Measurements from ENCODE around the gene ARHGAP8. TPM values are rescaled to one million over a fixed set of nuclear protein-coding genes. Genes with fewer than 3 reads are reported as not detected.

ARHGAP8 gene
- total and polyA plus RNA-seq, 10 of the 15 experiments (the other 5 are each of a cell fraction or from before 2014, with no cell fraction given): 0.33 TPM; not detected in 9

DNA sequence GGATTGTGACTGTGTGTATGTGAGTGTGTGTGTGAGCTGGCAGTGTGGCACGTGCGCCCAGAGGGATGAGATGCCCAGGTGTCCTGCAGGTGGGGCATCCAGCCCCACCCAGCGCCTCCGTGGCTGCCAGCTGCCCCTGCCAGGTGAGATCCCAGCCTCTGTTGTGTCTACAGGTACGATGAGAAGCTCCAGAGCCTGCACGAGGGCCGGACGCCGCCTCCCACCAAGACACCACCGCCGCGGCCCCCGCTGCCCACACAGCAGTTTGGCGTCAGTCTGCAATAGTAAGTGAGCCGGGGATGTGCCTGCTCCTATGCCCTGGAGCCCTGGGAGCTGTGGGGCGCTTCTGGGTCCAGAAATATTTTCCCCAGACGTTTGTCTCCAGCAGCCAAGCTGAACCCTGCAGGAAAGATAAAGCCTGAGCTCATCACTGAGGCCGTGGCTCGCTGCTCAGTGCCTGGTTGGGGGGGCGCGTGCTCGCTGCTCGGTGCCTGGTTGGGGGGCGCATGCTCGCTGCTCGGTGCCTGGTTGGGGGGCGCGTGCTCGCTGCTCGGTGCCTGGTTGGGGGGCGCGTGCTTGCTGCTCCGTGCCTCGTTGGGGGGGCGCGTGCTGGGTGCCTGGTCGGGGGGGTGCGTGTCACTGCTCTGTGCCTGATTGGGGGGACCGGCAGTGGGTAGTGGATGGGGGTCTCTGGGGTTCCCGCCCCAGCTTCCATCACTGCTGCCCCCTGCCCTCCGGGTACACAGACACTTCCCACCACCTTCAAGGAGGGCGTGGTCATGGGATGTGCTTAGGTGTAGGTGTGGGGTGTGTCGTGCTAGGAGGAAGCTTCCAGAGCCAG is 73.2 kb downstream of the ARHGAP8 start:
- FAIRE-seq (no peak), ATAC-seq (no peak), DNase-seq (ENCODE audit: low read depth, low spot score) (no peak)
- intact Hi-C loops (cut with micrococcal nuclease; ENCODE audit: unreplicated experiment): loop anchor here (10.0 kb wide), 1 partner anchor 129 kb away; no protein-coding TSS in a partner anchor
- ChIA-PET SMC1A (ENCODE audit: uncharacterized antibody, unreplicated experiment) (no interaction called here), POLR2A (no interaction called here), CTCF (interaction anchor here (0.6 kb wide), 1 partner anchor 241 kb away, joined by 3 read pairs; no protein-coding TSS in a partner anchor), RAD21 (ENCODE audit: unreplicated experiment) (interaction anchor here (0.8 kb wide), 1 partner anchor 426 kb away, joined by 4 read pairs; no protein-coding TSS in a partner anchor)
- TF ChIP-seq HDAC2 (IDR thresholded peaks at IDR 0.05): no peak
- no peak for TF ChIP-seq KLF5 (IDR thresholded peaks at IDR 0.05; ENCODE audit: partially characterized antibody)
- no peak for TF ChIP-seq SP1 (IDR thresholded peaks at IDR 0.05; ENCODE audit: low read depth, low read length)
- Histone ChIP-seq H3K27ac (ENCODE audit: control insufficient read depth, insufficient read depth) (no peak overlapping the region), H4K20me1 (ENCODE audit: control insufficient read depth, insufficient read depth) (no peaks in the 10 kb centered on the region), H3K9ac (ENCODE audit: control insufficient read depth, insufficient read depth, low read length) (no peak overlapping the region), H3K79me2 (ENCODE audit: control insufficient read depth, insufficient read depth, low read length) (no peaks in the 10 kb centered on the region), H3K9me3 (replicated peaks; ENCODE audit: control insufficient read depth, insufficient read depth, low read length) (no peaks in the 10 kb centered on the region), H3K4me3 (no peak overlapping the region), H3K27me3 (replicated peaks in 1 of 2; ENCODE audit: control insufficient read depth in 2 of 2, insufficient read depth in 2 of 2, low read length in 1 of 2) (no peaks in the 10 kb centered on the region; a peak in 1 of 4 replicates), H3K4me2 (ENCODE audit: control insufficient read depth, insufficient read depth) (no peak overlapping the region), H3K36me3 (ENCODE audit: control insufficient read depth in 2 of 2, insufficient read depth in 2 of 2, low read length in 1 of 2) (no peaks in the 10 kb centered on the region), H3K4me1 (ENCODE audit: control insufficient read depth, insufficient read depth, low read length) (no peaks in the 10 kb centered on the region), H2AFZ (ENCODE audit: control insufficient read depth, low read depth, low read length) (no peak overlapping the region)
- BruUV-seq (replicated peaks): no TSS peak
- in situ Hi-C loops (cut with MboI): no loop called here
- WGBS (ENCODE audit: insufficient coverage, insufficient replicate concordance, low lambda C conversion rate, missing lambda C conversion rate): 59% methylated on average over 35 of the region's 43 CpGs

DNA sequence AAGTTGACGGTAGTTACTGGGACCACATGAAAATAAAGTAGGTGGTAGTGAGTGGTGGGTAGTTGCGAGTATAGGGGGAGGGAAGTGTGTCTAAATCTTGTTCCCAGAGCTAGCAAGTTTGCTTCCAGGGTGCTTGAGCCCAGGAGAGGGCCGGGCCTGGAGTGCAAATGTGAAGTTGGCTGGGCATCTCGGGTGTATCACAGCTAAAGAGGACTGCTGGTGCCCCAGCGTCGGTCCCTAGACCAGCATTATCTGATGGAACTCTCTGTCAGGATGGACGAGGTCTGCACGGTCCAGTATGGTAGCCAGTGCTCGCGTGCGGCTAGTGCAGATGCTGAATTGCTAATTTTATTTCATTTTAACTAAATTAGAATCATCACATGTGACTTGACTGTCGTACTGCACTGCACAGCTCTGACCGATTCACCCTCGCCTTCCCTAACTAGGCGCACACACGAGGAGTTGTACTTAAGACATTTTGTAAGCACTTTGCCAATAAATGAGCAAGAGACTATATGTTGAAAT is 75.4 kb downstream of the ARHGAP8 start:
- H4K20me1 ChIP-seq (ENCODE audit: control insufficient read depth, insufficient read depth): no peaks in the 10 kb centered on the region
- no peaks in the 10 kb centered on the region for H3K9me3 ChIP-seq (replicated peaks; ENCODE audit: control insufficient read depth, insufficient read depth, low read length)
- DNase-seq (ENCODE audit: low read depth, low spot score) (no peak), FAIRE-seq (no peak), ATAC-seq (no peak)
- 57% methylated on average over 16 of the region's 16 CpGs for WGBS (ENCODE audit: insufficient coverage, insufficient replicate concordance, low lambda C conversion rate, missing lambda C conversion rate)
- no peak overlapping the region for H3K4me2 ChIP-seq (ENCODE audit: control insufficient read depth, insufficient read depth)
- BruUV-seq (replicated peaks): no TSS peak
- no peaks in the 10 kb centered on the region for H3K79me2 ChIP-seq (ENCODE audit: control insufficient read depth, insufficient read depth, low read length)
- CTCF ChIA-PET: interaction anchor here (0.5 to 0.6 kb wide), 3 partner anchors 260 to 1439 kb away, joined by 3 to 5 read pairs (median 3); no protein-coding TSS in a partner anchor
- H3K4me1 ChIP-seq (ENCODE audit: control insufficient read depth, insufficient read depth, low read length): no peaks in the 10 kb centered on the region
- no peak overlapping the region for H3K9ac ChIP-seq (ENCODE audit: control insufficient read depth, insufficient read depth, low read length)
- no peaks in the 10 kb centered on the region for H3K36me3 ChIP-seq (ENCODE audit: control insufficient read depth in 2 of 2, insufficient read depth in 2 of 2, low read length in 1 of 2)
- POLR2A ChIA-PET: no interaction called here
- no peak overlapping the region for H2AFZ ChIP-seq (ENCODE audit: control insufficient read depth, low read depth, low read length)
- in situ Hi-C loops (cut with MboI) (no loop called here), intact Hi-C loops (cut with micrococcal nuclease; ENCODE audit: unreplicated experiment) (loop anchor here (10.0 kb wide), 1 partner anchor 127 kb away; no protein-coding TSS in a partner anchor)
- SMC1A ChIA-PET (ENCODE audit: uncharacterized antibody, unreplicated experiment): interaction anchor here (1.0 kb wide), 1 partner anchor 337 kb away, joined by 3 read pairs; no protein-coding TSS in a partner anchor
- no peak overlapping the region for H3K27ac ChIP-seq (ENCODE audit: control insufficient read depth, insufficient read depth)
- H3K4me3 ChIP-seq: no peak overlapping the region
- H3K27me3 ChIP-seq (replicated peaks in 1 of 2; ENCODE audit: control insufficient read depth in 2 of 2, insufficient read depth in 2 of 2, low read length in 1 of 2): no peaks in the 10 kb centered on the region
- RAD21 ChIA-PET (ENCODE audit: unreplicated experiment): no interaction called here
- TF ChIP-seq RBBP5 (conservative IDR thresholded peaks at IDR 0.05) (no peak), SREBF1 (IDR thresholded peaks at IDR 0.05; ENCODE audit: low read length) (no peak), NRF1 (conservative IDR thresholded peaks at IDR 0.05; ENCODE audit: low read depth, low read length) (no peak), MTA3 (IDR thresholded peaks at IDR 0.05; ENCODE audit: borderline replicate concordance, low read length) (no peak), POLR2AphosphoS2 (IDR thresholded peaks at IDR 0.05; ENCODE audit: low read depth, low read length) (no peak), SMARCA5 (IDR thresholded peaks at IDR 0.05) (no peak)
- TF ChIP-seq, protein P1, sequence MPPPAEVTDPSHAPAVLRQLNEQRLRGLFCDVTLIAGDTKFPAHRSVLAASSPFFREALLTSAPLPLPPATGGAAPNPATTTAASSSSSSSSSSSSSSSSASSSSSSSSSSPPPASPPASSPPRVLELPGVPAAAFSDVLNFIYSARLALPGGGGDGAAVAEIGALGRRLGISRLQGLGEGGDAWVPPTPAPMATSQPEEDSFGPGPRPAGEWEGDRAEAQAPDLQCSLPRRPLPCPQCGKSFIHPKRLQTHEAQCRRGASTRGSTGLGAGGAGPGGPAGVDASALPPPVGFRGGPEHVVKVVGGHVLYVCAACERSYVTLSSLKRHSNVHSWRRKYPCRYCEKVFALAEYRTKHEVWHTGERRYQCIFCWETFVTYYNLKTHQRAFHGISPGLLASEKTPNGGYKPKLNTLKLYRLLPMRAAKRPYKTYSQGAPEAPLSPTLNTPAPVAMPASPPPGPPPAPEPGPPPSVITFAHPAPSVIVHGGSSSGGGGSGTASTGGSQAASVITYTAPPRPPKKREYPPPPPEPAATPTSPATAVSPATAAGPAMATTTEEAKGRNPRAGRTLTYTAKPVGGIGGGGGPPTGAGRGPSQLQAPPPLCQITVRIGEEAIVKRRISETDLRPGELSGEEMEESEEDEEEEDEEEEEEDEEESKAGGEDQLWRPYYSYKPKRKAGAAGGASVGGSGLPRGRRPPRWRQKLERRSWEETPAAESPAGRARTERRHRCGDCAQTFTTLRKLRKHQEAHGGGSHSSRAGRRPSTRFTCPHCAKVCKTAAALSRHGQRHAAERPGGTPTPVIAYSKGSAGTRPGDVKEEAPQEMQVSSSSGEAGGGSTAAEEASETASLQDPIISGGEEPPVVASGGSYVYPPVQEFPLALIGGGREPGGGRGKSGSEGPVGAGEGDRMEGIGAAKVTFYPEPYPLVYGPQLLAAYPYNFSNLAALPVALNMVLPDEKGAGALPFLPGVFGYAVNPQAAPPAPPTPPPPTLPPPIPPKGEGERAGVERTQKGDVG (CRISPR knock-in tag; IDR thresholded peaks at IDR 0.05): no peak
- TF ChIP-seq, protein P2, sequence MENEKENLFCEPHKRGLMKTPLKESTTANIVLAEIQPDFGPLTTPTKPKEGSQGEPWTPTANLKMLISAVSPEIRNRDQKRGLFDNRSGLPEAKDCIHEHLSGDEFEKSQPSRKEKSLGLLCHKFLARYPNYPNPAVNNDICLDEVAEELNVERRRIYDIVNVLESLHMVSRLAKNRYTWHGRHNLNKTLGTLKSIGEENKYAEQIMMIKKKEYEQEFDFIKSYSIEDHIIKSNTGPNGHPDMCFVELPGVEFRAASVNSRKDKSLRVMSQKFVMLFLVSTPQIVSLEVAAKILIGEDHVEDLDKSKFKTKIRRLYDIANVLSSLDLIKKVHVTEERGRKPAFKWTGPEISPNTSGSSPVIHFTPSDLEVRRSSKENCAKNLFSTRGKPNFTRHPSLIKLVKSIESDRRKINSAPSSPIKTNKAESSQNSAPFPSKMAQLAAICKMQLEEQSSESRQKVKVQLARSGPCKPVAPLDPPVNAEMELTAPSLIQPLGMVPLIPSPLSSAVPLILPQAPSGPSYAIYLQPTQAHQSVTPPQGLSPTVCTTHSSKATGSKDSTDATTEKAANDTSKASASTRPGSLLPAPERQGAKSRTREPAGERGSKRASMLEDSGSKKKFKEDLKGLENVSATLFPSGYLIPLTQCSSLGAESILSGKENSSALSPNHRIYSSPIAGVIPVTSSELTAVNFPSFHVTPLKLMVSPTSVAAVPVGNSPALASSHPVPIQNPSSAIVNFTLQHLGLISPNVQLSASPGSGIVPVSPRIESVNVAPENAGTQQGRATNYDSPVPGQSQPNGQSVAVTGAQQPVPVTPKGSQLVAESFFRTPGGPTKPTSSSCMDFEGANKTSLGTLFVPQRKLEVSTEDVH (IDR thresholded peaks at IDR 0.05; ENCODE audit: low read depth, partially characterized antibody): no peak

Measured in GM12878 (cell line).